Measurements from ENCODE around the gene PLEKHH1. TPM values are rescaled to one million over a fixed set of nuclear protein-coding genes. Genes with fewer than 3 reads are reported as not detected.

PLEKHH1 gene
- total RNA-seq, 2 experiments from 2014 or later, result 0.16 to 0.53 TPM

DNA sequence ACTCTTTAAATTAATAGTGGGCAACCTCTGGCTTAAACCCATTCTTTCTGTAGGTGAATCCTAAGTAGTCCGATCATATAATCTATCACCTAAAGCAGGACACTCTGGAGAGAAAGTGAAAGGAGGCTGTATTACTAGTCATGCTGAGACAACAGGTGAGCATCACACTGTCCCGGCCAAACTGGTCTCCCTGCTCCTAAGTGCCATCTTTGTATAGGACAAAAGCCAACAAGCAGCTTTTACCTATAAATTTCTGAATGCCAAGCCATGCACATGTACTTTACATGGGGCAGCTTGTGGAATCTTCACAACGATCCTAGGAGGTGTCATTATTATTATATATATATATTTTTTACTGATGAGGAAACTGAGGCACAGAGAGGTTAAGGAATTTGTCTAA lies 18.0 kb downstream of the PLEKHH1 start:
- ATAC-seq (ENCODE audit: poor library complexity), result no peak
- TF ChIP-seq, protein P1, sequence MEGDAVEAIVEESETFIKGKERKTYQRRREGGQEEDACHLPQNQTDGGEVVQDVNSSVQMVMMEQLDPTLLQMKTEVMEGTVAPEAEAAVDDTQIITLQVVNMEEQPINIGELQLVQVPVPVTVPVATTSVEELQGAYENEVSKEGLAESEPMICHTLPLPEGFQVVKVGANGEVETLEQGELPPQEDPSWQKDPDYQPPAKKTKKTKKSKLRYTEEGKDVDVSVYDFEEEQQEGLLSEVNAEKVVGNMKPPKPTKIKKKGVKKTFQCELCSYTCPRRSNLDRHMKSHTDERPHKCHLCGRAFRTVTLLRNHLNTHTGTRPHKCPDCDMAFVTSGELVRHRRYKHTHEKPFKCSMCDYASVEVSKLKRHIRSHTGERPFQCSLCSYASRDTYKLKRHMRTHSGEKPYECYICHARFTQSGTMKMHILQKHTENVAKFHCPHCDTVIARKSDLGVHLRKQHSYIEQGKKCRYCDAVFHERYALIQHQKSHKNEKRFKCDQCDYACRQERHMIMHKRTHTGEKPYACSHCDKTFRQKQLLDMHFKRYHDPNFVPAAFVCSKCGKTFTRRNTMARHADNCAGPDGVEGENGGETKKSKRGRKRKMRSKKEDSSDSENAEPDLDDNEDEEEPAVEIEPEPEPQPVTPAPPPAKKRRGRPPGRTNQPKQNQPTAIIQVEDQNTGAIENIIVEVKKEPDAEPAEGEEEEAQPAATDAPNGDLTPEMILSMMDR (IDR thresholded peaks at IDR 0.05), result no peak
- Mint-ChIP-seq H3K27me3 (peaks cover 5% of the 10 kb centered on the region), H3K4me3 (no peak overlapping the region), H3K4me1 (ENCODE audit: low read depth) (no peaks in the 10 kb centered on the region), H3K27ac (no peak overlapping the region), H3K36me3 (ENCODE audit: low read depth) (no peaks in the 10 kb centered on the region), H3K9me3 (no peaks in the 10 kb centered on the region)
- Histone ChIP-seq H3K4me1 (ENCODE audit: insufficient read depth, low read length) (no peaks in the 10 kb centered on the region), H3K36me3 (ENCODE audit: insufficient read depth, low read length) (no peaks in the 10 kb centered on the region), H3K9me3 (ENCODE audit: control insufficient read depth in 1 of 2, insufficient read depth in 1 of 2, low read length in 2 of 2) (no peaks in the 10 kb centered on the region), H3K4me3 (ENCODE audit: low read length) (no peak overlapping the region), H3K27ac (ENCODE audit: low read depth in 1 of 2, low read length in 2 of 2) (no peak overlapping the region), H3K27me3 (ENCODE audit: control insufficient read depth in 1 of 2, insufficient read depth in 2 of 2, low read length in 2 of 2) (no peaks in the 10 kb centered on the region)
- ChIA-PET CTCF (no interaction called here), POLR2A (no interaction called here)
- intact Hi-C loops (cut with DNase I, micrococcal nuclease), result no loop called here
- no peak for DNase-seq

DNA sequence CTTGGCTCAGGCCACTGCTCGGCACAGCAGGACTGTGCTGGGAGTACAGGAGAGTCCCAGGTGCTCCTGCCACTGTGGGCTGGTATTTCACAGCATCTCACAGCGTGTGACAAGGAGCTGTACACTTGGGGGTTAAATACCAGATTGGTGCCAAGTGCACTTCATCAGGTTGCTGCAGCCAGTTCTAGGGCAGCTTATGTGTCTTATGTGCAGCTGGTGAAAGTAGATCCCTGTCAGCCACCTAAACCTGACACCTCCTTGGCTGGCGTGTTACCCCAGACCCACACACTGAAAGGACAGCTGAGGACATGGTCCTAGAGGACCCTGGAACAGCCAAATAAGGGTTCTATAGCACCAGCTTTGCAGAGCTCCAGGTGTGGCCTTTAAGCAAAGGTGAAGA lies 18.9 kb downstream of the PLEKHH1 start:
- no peak overlapping the region for H3K27ac Mint-ChIP-seq
- intact Hi-C loops (cut with DNase I, micrococcal nuclease), result no loop called here
- Histone ChIP-seq H3K36me3 (ENCODE audit: insufficient read depth, low read length) (no peaks in the 10 kb centered on the region), H3K4me3 (ENCODE audit: low read length) (no peak overlapping the region), H3K27me3 (ENCODE audit: control insufficient read depth in 1 of 2, insufficient read depth in 2 of 2, low read length in 2 of 2) (no peaks in the 10 kb centered on the region), H3K27ac (ENCODE audit: low read depth in 1 of 2, low read length in 2 of 2) (no peak overlapping the region), H3K9me3 (ENCODE audit: control insufficient read depth in 1 of 2, insufficient read depth in 1 of 2, low read length in 2 of 2) (no peaks in the 10 kb centered on the region), H3K4me1 (ENCODE audit: insufficient read depth, low read length) (no peaks in the 10 kb centered on the region)
- TF ChIP-seq, protein P1 (IDR thresholded peaks at IDR 0.05), result no peak
- ChIA-PET POLR2A (no interaction called here), CTCF (no interaction called here)
- no peak overlapping the region for H3K4me3 Mint-ChIP-seq
- H3K36me3 Mint-ChIP-seq (ENCODE audit: low read depth), result no peaks in the 10 kb centered on the region
- no peaks in the 10 kb centered on the region for H3K4me1 Mint-ChIP-seq (ENCODE audit: low read depth)
- DNase-seq (no peak), ATAC-seq (ENCODE audit: poor library complexity) (no peak)
- no peaks in the 10 kb centered on the region for H3K9me3 Mint-ChIP-seq
- H3K27me3 Mint-ChIP-seq, result peaks cover 5% of the 10 kb centered on the region

DNA sequence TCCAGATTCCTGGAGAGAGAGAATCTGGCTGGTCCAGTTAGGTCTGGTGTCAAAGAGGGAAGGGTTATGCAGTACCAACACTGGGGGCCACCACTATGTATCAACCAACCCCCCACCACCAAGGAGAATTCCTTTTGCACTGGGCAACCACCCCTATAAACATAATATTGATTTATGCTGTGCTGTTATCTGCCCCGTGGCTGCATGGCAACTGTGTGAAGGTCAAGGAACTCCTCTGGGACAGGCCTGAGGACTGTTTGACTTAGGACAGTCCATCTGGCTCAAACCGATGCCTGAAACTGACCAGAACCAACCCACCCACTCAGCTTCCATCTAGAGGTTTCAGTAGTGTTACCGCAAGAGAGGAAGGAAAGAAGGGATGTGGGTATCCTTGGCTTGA lies 20.5 kb downstream of the PLEKHH1 start:
- TF ChIP-seq, protein P1 (IDR thresholded peaks at IDR 0.05), result no peak
- H3K27ac Mint-ChIP-seq, result no peak overlapping the region
- H3K27me3 Mint-ChIP-seq, result peaks cover 5% of the 10 kb centered on the region

More for the DNA sequence above, 20.5 kb downstream of the PLEKHH1 start:
- no peak overlapping the region for H3K27ac ChIP-seq (ENCODE audit: low read depth in 1 of 2, low read length in 2 of 2)
- H3K9me3 ChIP-seq (ENCODE audit: control insufficient read depth in 1 of 2, insufficient read depth in 1 of 2, low read length in 2 of 2), result no peaks in the 10 kb centered on the region
- ChIA-PET POLR2A (no interaction called here), CTCF (no interaction called here)
- Mint-ChIP-seq H3K9me3 (no peaks in the 10 kb centered on the region), H3K36me3 (ENCODE audit: low read depth) (no peaks in the 10 kb centered on the region), H3K4me3 (no peak overlapping the region), H3K4me1 (ENCODE audit: low read depth) (no peaks in the 10 kb centered on the region)
- no peaks in the 10 kb centered on the region for H3K36me3 ChIP-seq (ENCODE audit: insufficient read depth, low read length)
- peaks cover 0 to 2% of the 10 kb centered on the region in 2 experiments for H3K27me3 ChIP-seq (ENCODE audit: control insufficient read depth in 1 of 2, insufficient read depth in 2 of 2, low read length in 2 of 2)
- ATAC-seq (ENCODE audit: poor library complexity) (no peak), DNase-seq (no peak)
- no peaks in the 10 kb centered on the region for H3K4me1 ChIP-seq (ENCODE audit: insufficient read depth, low read length)
- intact Hi-C loops (cut with DNase I, micrococcal nuclease), result no loop called here
- H3K4me3 ChIP-seq (ENCODE audit: low read length), result no peak overlapping the region

Measured in CD4-positive, alpha-beta T cell (primary cell).